Measurements from ENCODE around the gene ERVK3-1. TPM values are rescaled to one million over a fixed set of nuclear protein-coding genes. Genes with fewer than 3 reads are reported as not detected.

Gene ERVK3-1
- total RNA-seq, 2 donors from 2014 or later, result 39.6 to 54.2 TPM

GRCh38 chr19:58294743-58295374 lies 10.3 kb upstream of the ERVK3-1 start:
- 94 to 96% methylated on average over 13 to 22 of the region's 22 CpGs for WGBS, 2 donors
- no peaks in the 10 kb centered on the region for H3K9me3 ChIP-seq
- H3K27me3 ChIP-seq, result no peaks in the 10 kb centered on the region
- TF ChIP-seq CTCF (IDR thresholded peaks at IDR 0.05) (no peak), POLR2A (IDR thresholded peaks at IDR 0.05) (no peak)
- intact Hi-C loops (cut with DNase I), result no loop called here
- no peak overlapping the region for H3K4me3 ChIP-seq
- ATAC-seq (no peak), DNase-seq (no peak)
- no peaks in the 10 kb centered on the region for H3K4me1 ChIP-seq
- peaks cover 0 to 16% of the 10 kb centered on the region in 2 donors for H3K36me3 ChIP-seq (replicated peaks in 1 of 2; ENCODE audit: insufficient read depth in 1 of 2, low read depth in 2 of 2)
- H3K27ac ChIP-seq, result no peak overlapping the region

- no peak overlapping the region for H3K27ac ChIP-seq
- no peaks in the 10 kb centered on the region for H3K4me1 ChIP-seq
- TF ChIP-seq CTCF (IDR thresholded peaks at IDR 0.05) (no peak), POLR2A (IDR thresholded peaks at IDR 0.05) (no peak)
- H3K27me3 ChIP-seq, result no peaks in the 10 kb centered on the region
- DNase-seq (no peak), ATAC-seq (no peak)
- 94 to 98% methylated on average over 7 of the region's 7 CpGs for WGBS, 2 donors
- H3K9me3 ChIP-seq, result no peaks in the 10 kb centered on the region
- H3K4me3 ChIP-seq, result no peak overlapping the region
- intact Hi-C loops (cut with DNase I), result no loop called here
- peaks cover 0 to 14% of the 10 kb centered on the region in 2 donors for H3K36me3 ChIP-seq (replicated peaks in 1 of 2; ENCODE audit: insufficient read depth in 1 of 2, low read depth in 2 of 2)
Measured at GRCh38 chr19:58296104-58296503, 9.1 kb upstream of the ERVK3-1 start.

- 97 to 99% methylated on average over 7 of the region's 7 CpGs for WGBS, 2 donors
- H3K9me3 ChIP-seq, result no peaks in the 10 kb centered on the region
- intact Hi-C loops (cut with DNase I), result no loop called here
- H3K27me3 ChIP-seq, result no peaks in the 10 kb centered on the region
- TF ChIP-seq POLR2A (IDR thresholded peaks at IDR 0.05) (no peak), CTCF (IDR thresholded peaks at IDR 0.05) (no peak)
- DNase-seq (no peak), ATAC-seq (no peak)
- peaks cover 9% of the 10 kb centered on the region for H3K4me1 ChIP-seq
- no peak overlapping the region for H3K27ac ChIP-seq
- H3K36me3 ChIP-seq (replicated peaks in 1 of 2; ENCODE audit: insufficient read depth in 1 of 2, low read depth in 2 of 2), result no peaks in the 10 kb centered on the region
- no peak overlapping the region for H3K4me3 ChIP-seq
Measured at GRCh38 chr19:58300620-58301019, 4.6 kb upstream of the ERVK3-1 start.

- no peak for TF ChIP-seq CTCF (IDR thresholded peaks at IDR 0.05)
- TF ChIP-seq POLR2A (IDR thresholded peaks at IDR 0.05), result no peak
Measured at GRCh38 chr19:58304255-58304654, 922 bp upstream of the ERVK3-1 start.

GRCh38 chr19:58304748-58305064 lies 471 bp upstream of the ERVK3-1 start:
- Histone ChIP-seq H3K4me3 (no peak overlapping the region), H3K27ac (peak overlapping the region; percentile 11 to 87 (median 70)), H3K9me3 (no peaks in the 10 kb centered on the region), H3K4me1 (peaks cover 25% of the 10 kb centered on the region), H3K27me3 (no peaks in the 10 kb centered on the region), H3K36me3 (replicated peaks in 1 of 2; ENCODE audit: insufficient read depth in 1 of 2, low read depth in 2 of 2) (peaks cover 0 to 3% of the 10 kb centered on the region in 2 donors)
- 11 to 14% methylated on average over 7 of the region's 7 CpGs for WGBS, 2 donors
- no peak for DNase-seq
- peak; percentile 10 for ATAC-seq
- TF ChIP-seq POLR2A (IDR thresholded peaks at IDR 0.05), result no peak
- intact Hi-C loops (cut with DNase I), result no loop called here

More at GRCh38 chr19:58304255-58304654, 922 bp upstream of the ERVK3-1 start:
- Histone ChIP-seq H3K36me3 (replicated peaks in 1 of 2; ENCODE audit: insufficient read depth in 1 of 2, low read depth in 2 of 2) (peaks cover 0 to 3% of the 10 kb centered on the region in 2 donors), H3K4me3 (no peak overlapping the region), H3K27ac (peak overlapping the region in 1 of 4 donors; percentile 80), H3K27me3 (no peaks in the 10 kb centered on the region), H3K9me3 (no peaks in the 10 kb centered on the region), H3K4me1 (peaks cover 25% of the 10 kb centered on the region)
- no peak for DNase-seq
- 79 to 85% methylated on average over 7 of the region's 7 CpGs for WGBS, 2 donors
- ATAC-seq, result no peak
- intact Hi-C loops (cut with DNase I), result no loop called here
